ENCODE data around the gene WNT3A.

WNT3A gene

GRCh38 chr1:228035844-228036243 lies 29.0 kb downstream of the WNT3A start:
- no peak for TF ChIP-seq CTCF (IDR thresholded peaks at IDR 0.05; ENCODE audit: insufficient read depth, low read length, poor library complexity, severe bottlenecking)
- DNase-seq (ENCODE audit: extremely low read depth, insufficient read length) = no peak
- H3K4me3 ChIP-seq (replicated peaks; ENCODE audit: low read depth, low read length) = no peak overlapping the region
- H3K36me3 ChIP-seq (ENCODE audit: control insufficient read depth, insufficient read depth, low read length) = no peaks in the 10 kb centered on the region
- H3K27me3 ChIP-seq (replicated peaks; ENCODE audit: control insufficient read depth, insufficient read depth, low read length) = peaks cover 2% of the 10 kb centered on the region; the same call in 1 of the 2 replicates

GRCh38 chr1:228036701-228037231 lies 30.0 kb downstream of the WNT3A start:
- Histone ChIP-seq H3K27me3 (replicated peaks; ENCODE audit: control insufficient read depth, insufficient read depth, low read length) (peaks cover 2% of the 10 kb centered on the region; the same call in 1 of the 2 replicates), H3K4me3 (replicated peaks; ENCODE audit: low read depth, low read length) (no peak overlapping the region), H3K36me3 (ENCODE audit: control insufficient read depth, insufficient read depth, low read length) (no peaks in the 10 kb centered on the region)
- no peak for TF ChIP-seq CTCF (IDR thresholded peaks at IDR 0.05; ENCODE audit: insufficient read depth, low read length, poor library complexity, severe bottlenecking)
- no peak for DNase-seq (ENCODE audit: extremely low read depth, insufficient read length)

- peak; percentile 60 for DNase-seq (ENCODE audit: extremely low read depth, insufficient read length)
- Histone ChIP-seq H3K36me3 (ENCODE audit: control insufficient read depth, insufficient read depth, low read length) (no peaks in the 10 kb centered on the region), H3K4me3 (replicated peaks; ENCODE audit: low read depth, low read length) (0 out of 2 replicates have a peak overlapping the region, but pooled peaks have one; percentile 10), H3K27me3 (replicated peaks; ENCODE audit: control insufficient read depth, insufficient read depth, low read length) (peaks cover 2% of the 10 kb centered on the region; the same call in 1 of the 2 replicates)
- TF ChIP-seq CTCF (IDR thresholded peaks at IDR 0.05; ENCODE audit: insufficient read depth, low read length, poor library complexity, severe bottlenecking) = no peak
Measured at GRCh38 chr1:228037401-228038386, 30.9 kb downstream of the WNT3A start.

- Histone ChIP-seq H3K4me3 (replicated peaks; ENCODE audit: low read depth, low read length) (no peak overlapping the region), H3K27me3 (replicated peaks; ENCODE audit: control insufficient read depth, insufficient read depth, low read length) (peaks cover 2% of the 10 kb centered on the region; the same call in 1 of the 2 replicates), H3K36me3 (ENCODE audit: control insufficient read depth, insufficient read depth, low read length) (no peaks in the 10 kb centered on the region)
- no peak for DNase-seq (ENCODE audit: extremely low read depth, insufficient read length)
- TF ChIP-seq CTCF (IDR thresholded peaks at IDR 0.05; ENCODE audit: insufficient read depth, low read length, poor library complexity, severe bottlenecking) = no peak
Measured at GRCh38 chr1:228038387-228039005, 31.7 kb downstream of the WNT3A start.

- no peak for TF ChIP-seq CTCF (IDR thresholded peaks at IDR 0.05; ENCODE audit: insufficient read depth, low read length, poor library complexity, severe bottlenecking)
- Histone ChIP-seq H3K36me3 (ENCODE audit: control insufficient read depth, insufficient read depth, low read length) (no peaks in the 10 kb centered on the region), H3K27me3 (replicated peaks; ENCODE audit: control insufficient read depth, insufficient read depth, low read length) (peaks cover 2% of the 10 kb centered on the region; the same call in 1 of the 2 replicates)
Measured at GRCh38 chr1:228039006-228039903, 32.5 kb downstream of the WNT3A start.

More at GRCh38 chr1:228039006-228039903, 32.5 kb downstream of the WNT3A start:
- no peak for DNase-seq (ENCODE audit: extremely low read depth, insufficient read length)
- no peak overlapping the region for H3K4me3 ChIP-seq (replicated peaks; ENCODE audit: low read depth, low read length)

Data from GM06990 (cell line).